ENCODE data around the gene GRPEL2. TPM values are rescaled to one million over a fixed set of nuclear protein-coding genes. Genes with fewer than 3 reads are reported as not detected.

GRPEL2 gene
- total RNA-seq, 1 experiment from 2014 or later, result 48.9 TPM

GRCh38 chr5:149372076-149372795, 26.9 kb downstream of the GRPEL2 start:
- ChIA-PET POLR2A (no interaction called here), CTCF (interaction anchor here (0.6 to 3.7 kb wide), 17 partner anchors 8 to 246 kb away, joined by 3 to 22 read pairs (median 4); partner anchors contain the start of gene PCYOX1L), RAD21 (ENCODE audit: low non-redundant PET in 1 of 2, low total read pairs in 2 of 2, uncharacterized antibody in 2 of 2, unreplicated experiment in 2 of 2) (interaction anchor here in 1 of 2 experiments (1.3 kb wide), 1 partner anchor 55 kb away, joined by 5 read pairs; no protein-coding TSS in a partner anchor)
- Histone ChIP-seq H2AFZ (ENCODE audit: low read depth, low read length, poor library complexity, severe bottlenecking) (no peak overlapping the region), H3K4me1 (ENCODE audit: control insufficient read depth in 1 of 2, insufficient read depth in 2 of 2, low read length in 2 of 2) (peaks cover 4 to 7% of the 10 kb centered on the region in 2 experiments; a peak in 3 of 4 replicates), H3K36me3 (ENCODE audit: control insufficient read depth in 1 of 2, insufficient read depth in 2 of 2, low read length in 2 of 2) (no peaks in the 10 kb centered on the region), H3K9me2 (ENCODE audit: insufficient read depth) (no peaks in the 10 kb centered on the region), H3K4me2 (ENCODE audit: low read length) (no peak overlapping the region), H3K27ac (ENCODE audit: low read depth, low read length) (no peak overlapping the region), H4K20me1 (ENCODE audit: insufficient read depth) (no peaks in the 10 kb centered on the region), H3K79me2 (ENCODE audit: insufficient read depth, low read length) (no peaks in the 10 kb centered on the region), H3K9me3 (ENCODE audit: control insufficient read depth in 1 of 2, insufficient read depth in 1 of 2, low read depth in 1 of 2, low read length in 2 of 2) (no peaks in the 10 kb centered on the region), H3K4me3 (replicated peaks in 1 of 2; ENCODE audit: low read depth in 1 of 2, low read length in 2 of 2) (no peak overlapping the region), H3K27me3 (ENCODE audit: insufficient read depth, low read length) (no peaks in the 10 kb centered on the region), H3K9ac (ENCODE audit: low read length) (no peak overlapping the region)
- ATAC-seq (no peak), DNase-seq (ENCODE audit: low read depth, low spot score) (no peak)
- BruUV-seq (replicated peaks), result no TSS peak
- TF ChIP-seq POLR2A (IDR thresholded peaks at IDR 0.05; ENCODE audit: borderline replicate concordance, extremely low read depth, insufficient read depth, insufficient read length), result no peak
- no peak for TF ChIP-seq CTCF (IDR thresholded peaks at IDR 0.05 in 2 of 3, conservative IDR thresholded peaks at IDR 0.05 in 1 of 3; ENCODE audit: borderline replicate concordance in 1 of 3, insufficient read depth in 1 of 3, low read depth in 2 of 3, low read length in 2 of 3)
- no peak for TF ChIP-seq SRF (IDR thresholded peaks at IDR 0.05; ENCODE audit: low read depth)
- no peak for TF ChIP-seq CBX3 (IDR thresholded peaks at IDR 0.05; ENCODE audit: low read depth)
- TF ChIP-seq CEBPB (IDR thresholded peaks at IDR 0.05; ENCODE audit: low read depth), result no peak
- no peak for TF ChIP-seq EGR1 (IDR thresholded peaks at IDR 0.05; ENCODE audit: low read depth)
- TF ChIP-seq JUND (IDR thresholded peaks at IDR 0.05), result no peak
- no peak for TF ChIP-seq RAD21 (IDR thresholded peaks at IDR 0.05; ENCODE audit: low read depth)
- TF ChIP-seq ZFX (IDR thresholded peaks at IDR 0.05), result no peak
- TF ChIP-seq SP1 (IDR thresholded peaks at IDR 0.05; ENCODE audit: low read depth), result no peak
- no peak for TF ChIP-seq TCF7L2 (IDR thresholded peaks at IDR 0.05; ENCODE audit: borderline replicate concordance, extremely low read depth, insufficient read depth, insufficient read length)
- TF ChIP-seq EZH2 (IDR thresholded peaks at IDR 0.05), result no peak
- no peak for TF ChIP-seq POLR2AphosphoS5 (IDR thresholded peaks at IDR 0.05; ENCODE audit: low read depth, low read length)
- no peak for TF ChIP-seq ZNF274 (IDR thresholded peaks at IDR 0.05; ENCODE audit: low read depth, low read length)
- TF ChIP-seq, protein P1, sequence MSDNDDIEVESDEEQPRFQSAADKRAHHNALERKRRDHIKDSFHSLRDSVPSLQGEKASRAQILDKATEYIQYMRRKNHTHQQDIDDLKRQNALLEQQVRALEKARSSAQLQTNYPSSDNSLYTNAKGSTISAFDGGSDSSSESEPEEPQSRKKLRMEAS (IDR thresholded peaks at IDR 0.05), result no peak
- TF ChIP-seq EZH2phosphoT487 (IDR thresholded peaks at IDR 0.05; ENCODE audit: borderline replicate concordance), result no peak
- TF ChIP-seq REST (IDR thresholded peaks at IDR 0.05; ENCODE audit: low read depth), result no peak
- no peak for TF ChIP-seq ELF1 (IDR thresholded peaks at IDR 0.05; ENCODE audit: borderline replicate concordance, low read depth)
- TF ChIP-seq ZBTB33 (IDR thresholded peaks at IDR 0.05; ENCODE audit: extremely low read depth, insufficient replicate concordance, low read length), result no peak
- intact Hi-C loops (cut with micrococcal nuclease), result no loop called here
